ENCODE results near the gene ARID1B. TPM values are rescaled to one million over a fixed set of nuclear protein-coding genes. Genes with fewer than 3 reads are reported as not detected.
A peak's percentile ranks its signal among the peaks of the same experiment; 100 is the strongest.

ARID1B gene
- total RNA-seq, 4 donors from 2014 or later: 157 to 315 (median 206) TPM

DNA sequence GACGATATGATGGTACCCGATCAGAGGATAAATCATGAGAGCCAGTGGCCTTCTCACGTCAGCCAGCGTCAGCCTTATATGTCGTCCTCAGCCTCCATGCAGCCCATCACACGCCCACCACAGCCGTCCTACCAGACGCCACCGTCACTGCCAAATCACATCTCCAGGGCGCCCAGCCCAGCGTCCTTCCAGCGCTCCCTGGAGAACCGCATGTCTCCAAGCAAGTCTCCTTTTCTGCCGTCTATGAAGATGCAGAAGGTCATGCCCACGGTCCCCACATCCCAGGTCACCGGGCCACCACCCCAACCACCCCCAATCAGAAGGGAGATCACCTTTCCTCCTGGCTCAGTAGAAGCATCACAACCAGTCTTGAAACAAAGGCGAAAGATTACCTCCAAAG is 423.9 kb downstream of the ARID1B start:
- intact Hi-C loops (cut with DNase I): no loop called here

DNA sequence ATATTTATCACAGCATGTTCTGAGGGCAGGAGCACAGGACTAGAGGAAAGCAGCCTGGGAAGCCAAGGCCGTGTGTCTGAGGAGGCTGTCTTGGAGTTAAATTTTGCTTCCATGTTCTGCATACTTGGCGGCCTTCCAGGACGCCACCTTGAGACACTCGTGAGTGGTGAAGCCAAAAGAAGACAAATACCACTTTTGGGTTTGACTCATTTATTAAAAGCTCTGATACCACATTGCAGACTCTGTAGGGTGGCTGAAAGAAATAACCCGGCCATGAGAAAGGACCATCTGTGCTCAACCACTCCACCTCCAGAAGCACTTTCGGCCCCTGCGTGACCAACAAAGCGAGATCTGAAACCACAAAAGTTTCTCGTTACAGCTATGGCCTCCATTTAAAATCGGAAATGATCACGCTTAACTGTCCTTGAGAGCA is 426.1 kb downstream of the ARID1B start:
- Histone ChIP-seq H3K4me3 (replicated peaks in 1 of 3) (no peak overlapping the region), H3K9me3 (no peaks in the 10 kb centered on the region), H3K27ac (no peak overlapping the region), H3K27me3 (no peaks in the 10 kb centered on the region), H3K36me3 (peaks cover 38 to 45% of the 10 kb centered on the region in 2 donors), H3K4me1 (peaks cover 0 to 7% of the 10 kb centered on the region in 2 donors)
- WGBS, 2 donors: 60 to 63% methylated on average over 11 of the region's 11 CpGs
- DNase-seq: peak; percentile 51 to 56
- TF ChIP-seq, protein P1, sequence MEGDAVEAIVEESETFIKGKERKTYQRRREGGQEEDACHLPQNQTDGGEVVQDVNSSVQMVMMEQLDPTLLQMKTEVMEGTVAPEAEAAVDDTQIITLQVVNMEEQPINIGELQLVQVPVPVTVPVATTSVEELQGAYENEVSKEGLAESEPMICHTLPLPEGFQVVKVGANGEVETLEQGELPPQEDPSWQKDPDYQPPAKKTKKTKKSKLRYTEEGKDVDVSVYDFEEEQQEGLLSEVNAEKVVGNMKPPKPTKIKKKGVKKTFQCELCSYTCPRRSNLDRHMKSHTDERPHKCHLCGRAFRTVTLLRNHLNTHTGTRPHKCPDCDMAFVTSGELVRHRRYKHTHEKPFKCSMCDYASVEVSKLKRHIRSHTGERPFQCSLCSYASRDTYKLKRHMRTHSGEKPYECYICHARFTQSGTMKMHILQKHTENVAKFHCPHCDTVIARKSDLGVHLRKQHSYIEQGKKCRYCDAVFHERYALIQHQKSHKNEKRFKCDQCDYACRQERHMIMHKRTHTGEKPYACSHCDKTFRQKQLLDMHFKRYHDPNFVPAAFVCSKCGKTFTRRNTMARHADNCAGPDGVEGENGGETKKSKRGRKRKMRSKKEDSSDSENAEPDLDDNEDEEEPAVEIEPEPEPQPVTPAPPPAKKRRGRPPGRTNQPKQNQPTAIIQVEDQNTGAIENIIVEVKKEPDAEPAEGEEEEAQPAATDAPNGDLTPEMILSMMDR (IDR thresholded peaks at IDR 0.05): no peak
- no peak for TF ChIP-seq POLR2A (IDR thresholded peaks at IDR 0.05)
- intact Hi-C loops (cut with DNase I): no loop called here

More for the DNA sequence above, 423.9 kb downstream of the ARID1B start:
- Histone ChIP-seq H3K27ac (no peak overlapping the region), H3K27me3 (no peaks in the 10 kb centered on the region), H3K4me1 (peaks cover 0 to 7% of the 10 kb centered on the region in 2 donors), H3K4me3 (replicated peaks in 1 of 3) (no peak overlapping the region), H3K36me3 (peaks cover 33 to 41% of the 10 kb centered on the region in 2 donors), H3K9me3 (no peaks in the 10 kb centered on the region)
- no peak for DNase-seq
- TF ChIP-seq POLR2A (IDR thresholded peaks at IDR 0.05): no peak
- TF ChIP-seq, protein P1 (IDR thresholded peaks at IDR 0.05): no peak
- 92 to 97% methylated on average over 17 of the region's 17 CpGs for WGBS, 2 donors

DNA sequence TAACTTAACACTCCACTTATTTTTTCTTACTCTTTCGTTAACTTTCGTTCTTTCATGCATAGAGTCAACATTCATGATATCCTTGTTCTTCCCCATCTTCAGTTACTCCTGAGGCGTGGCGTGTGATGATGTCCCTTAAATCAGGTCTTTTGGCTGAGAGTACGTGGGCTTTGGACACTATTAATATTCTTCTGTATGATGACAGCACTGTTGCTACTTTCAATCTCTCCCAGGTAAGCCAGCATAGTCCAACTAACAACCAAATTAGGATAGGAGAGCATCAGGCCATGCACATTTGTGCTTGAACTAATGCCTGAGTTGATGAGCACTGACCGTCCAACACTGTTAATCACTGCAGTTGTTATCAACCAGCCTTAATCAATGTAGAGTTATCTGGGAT is 426.6 kb downstream of the ARID1B start:
- intact Hi-C loops (cut with DNase I): no loop called here
- H3K27me3 ChIP-seq: no peaks in the 10 kb centered on the region
- no peak for TF ChIP-seq POLR2A (IDR thresholded peaks at IDR 0.05)
- TF ChIP-seq, protein P1 (IDR thresholded peaks at IDR 0.05): no peak
- WGBS, 2 donors: 86 to 89% methylated on average over 6 of the region's 6 CpGs
- no peak overlapping the region for H3K27ac ChIP-seq
- no peak overlapping the region for H3K4me3 ChIP-seq (replicated peaks in 1 of 3)
- peaks cover 0 to 7% of the 10 kb centered on the region in 2 donors for H3K4me1 ChIP-seq
- H3K36me3 ChIP-seq: peaks cover 38 to 45% of the 10 kb centered on the region in 2 donors
- no peaks in the 10 kb centered on the region for H3K9me3 ChIP-seq
- DNase-seq: no peak

DNA sequence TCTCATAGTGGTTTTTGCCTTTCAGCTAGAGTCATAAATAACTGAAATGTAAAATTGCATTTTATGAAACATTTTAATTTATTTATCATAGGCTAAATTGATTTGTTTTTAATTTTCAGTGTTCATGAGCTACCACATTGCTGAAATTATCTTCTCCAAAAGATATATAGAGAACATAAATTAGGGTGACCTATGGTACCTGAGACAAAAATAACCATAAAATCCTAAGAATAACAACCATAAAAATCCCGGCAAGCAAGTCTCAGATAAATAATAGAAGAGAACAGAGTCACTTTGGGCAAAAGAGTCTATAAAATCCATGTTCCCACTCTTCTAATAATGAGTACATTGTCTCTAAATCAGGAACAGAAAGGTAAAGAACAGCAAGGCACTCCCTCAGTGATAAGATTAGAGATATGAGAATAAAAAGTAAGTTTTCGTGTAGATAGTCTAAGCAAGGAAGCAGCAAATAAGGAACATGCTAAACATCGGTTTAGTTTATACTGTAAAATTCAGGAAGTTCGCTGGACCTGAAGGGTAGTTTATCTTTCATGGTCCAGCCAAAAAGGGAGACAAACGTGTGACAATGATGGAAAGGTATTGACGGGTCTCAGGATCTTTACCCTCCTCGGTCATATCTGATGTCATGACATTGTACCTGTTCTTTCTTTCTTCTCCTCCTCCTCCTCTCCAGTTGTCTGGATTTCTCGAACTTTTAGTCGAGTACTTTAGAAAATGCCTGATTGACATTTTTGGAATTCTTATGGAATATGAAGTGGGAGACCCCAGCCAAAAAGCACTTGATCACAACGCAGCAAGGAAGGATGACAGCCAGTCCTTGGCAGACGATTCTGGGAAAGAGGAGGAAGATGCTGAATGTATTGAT is 428.5 kb downstream of the ARID1B start:
- 86 to 87% methylated on average over 11 of the region's 11 CpGs for WGBS, 2 donors
- Histone ChIP-seq H3K27me3 (no peaks in the 10 kb centered on the region), H3K4me1 (peaks cover 0 to 7% of the 10 kb centered on the region in 2 donors), H3K36me3 (peaks cover 31 to 38% of the 10 kb centered on the region in 2 donors), H3K9me3 (no peaks in the 10 kb centered on the region), H3K27ac (no peak overlapping the region), H3K4me3 (replicated peaks in 1 of 3) (no peak overlapping the region)
- TF ChIP-seq, protein P1 (IDR thresholded peaks at IDR 0.05): no peak
- no peak for TF ChIP-seq POLR2A (IDR thresholded peaks at IDR 0.05)
- intact Hi-C loops (cut with DNase I): no loop called here
- no peak for DNase-seq

DNA sequence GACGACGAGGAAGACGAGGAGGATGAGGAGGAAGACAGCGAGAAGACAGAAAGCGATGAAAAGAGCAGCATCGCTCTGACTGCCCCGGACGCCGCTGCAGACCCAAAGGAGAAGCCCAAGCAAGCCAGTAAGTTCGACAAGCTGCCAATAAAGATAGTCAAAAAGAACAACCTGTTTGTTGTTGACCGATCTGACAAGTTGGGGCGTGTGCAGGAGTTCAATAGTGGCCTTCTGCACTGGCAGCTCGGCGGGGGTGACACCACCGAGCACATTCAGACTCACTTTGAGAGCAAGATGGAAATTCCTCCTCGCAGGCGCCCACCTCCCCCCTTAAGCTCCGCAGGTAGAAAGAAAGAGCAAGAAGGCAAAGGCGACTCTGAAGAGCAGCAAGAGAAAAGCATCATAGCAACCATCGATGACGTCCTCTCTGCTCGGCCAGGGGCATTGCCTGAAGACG is 429.2 kb downstream of the ARID1B start:
- no peaks in the 10 kb centered on the region for H3K27me3 ChIP-seq
- 95 to 96% methylated on average over 23 of the region's 23 CpGs for WGBS, 2 donors
- H3K4me3 ChIP-seq (replicated peaks in 1 of 3): no peak overlapping the region
- H3K36me3 ChIP-seq: peaks cover 24 to 32% of the 10 kb centered on the region in 2 donors
- H3K9me3 ChIP-seq: no peaks in the 10 kb centered on the region
- no peak overlapping the region for H3K27ac ChIP-seq
- no peak for TF ChIP-seq POLR2A (IDR thresholded peaks at IDR 0.05)
- TF ChIP-seq, protein P1 (IDR thresholded peaks at IDR 0.05): no peak
- DNase-seq: no peak
- H3K4me1 ChIP-seq: peaks cover 0 to 7% of the 10 kb centered on the region in 2 donors
- intact Hi-C loops (cut with DNase I): no loop called here
